ENCODE results near the gene DOK6. TPM values are rescaled to one million over a fixed set of nuclear protein-coding genes. Genes with fewer than 3 reads are reported as not detected.

The DOK6 gene
- total RNA-seq, 2 experiments from 2014 or later, result not detected

GRCh38 chr18:69597561-69597960 is 196.9 kb downstream of the DOK6 start:
- Histone ChIP-seq H3K4me3 (ENCODE audit: low read depth, low read length, poor library complexity, severe bottlenecking) (no peak overlapping the region), H3K36me3 (ENCODE audit: insufficient read depth, low read length) (no peaks in the 10 kb centered on the region), H4K20me1 (ENCODE audit: insufficient read depth, low read length) (no peaks in the 10 kb centered on the region), H3K27ac (ENCODE audit: low read depth, low read length, poor library complexity, severe bottlenecking) (no peak overlapping the region), H3K4me2 (ENCODE audit: low read length) (no peak overlapping the region), H3K79me2 (ENCODE audit: insufficient read depth, low read depth, low read length) (no peaks in the 10 kb centered on the region), H3K9me3 (ENCODE audit: low read length) (no peaks in the 10 kb centered on the region), H3K4me1 (ENCODE audit: insufficient read depth, low read length, poor library complexity, severe bottlenecking) (no peaks in the 10 kb centered on the region), H2AFZ (ENCODE audit: low read length) (no peak overlapping the region), H3K9me2 (ENCODE audit: insufficient read depth, low read length) (no peaks in the 10 kb centered on the region)
- TF ChIP-seq CTCF (conservative IDR thresholded peaks at IDR 0.05; ENCODE audit: low read length) (no peak), EZH2phosphoT487 (IDR thresholded peaks at IDR 0.05; ENCODE audit: borderline replicate concordance, low read depth, low read length) (no peak)
- no peak for DNase-seq (ENCODE audit: low spot score)
- no TSS peak for BruUV-seq (replicated peaks)
- intact Hi-C loops (cut with micrococcal nuclease; ENCODE audit: unreplicated experiment), result no loop called here
- POLR2A ChIA-PET, result no interaction called here
- CTCF ChIA-PET (ENCODE audit: unreplicated experiment), result no interaction called here

- H3K36me3 ChIP-seq (ENCODE audit: insufficient read depth, low read length), result no peaks in the 10 kb centered on the region
- DNase-seq (ENCODE audit: low spot score), result no peak
- no peak overlapping the region for H3K4me3 ChIP-seq (ENCODE audit: low read depth, low read length, poor library complexity, severe bottlenecking)
- TF ChIP-seq EZH2phosphoT487 (IDR thresholded peaks at IDR 0.05; ENCODE audit: borderline replicate concordance, low read depth, low read length) (no peak), CTCF (conservative IDR thresholded peaks at IDR 0.05; ENCODE audit: low read length) (no peak)
- intact Hi-C loops (cut with micrococcal nuclease; ENCODE audit: unreplicated experiment), result no loop called here
- H3K79me2 ChIP-seq (ENCODE audit: insufficient read depth, low read depth, low read length), result no peaks in the 10 kb centered on the region
- H3K9me2 ChIP-seq (ENCODE audit: insufficient read depth, low read length), result no peaks in the 10 kb centered on the region
- H3K4me2 ChIP-seq (ENCODE audit: low read length), result no peak overlapping the region
- H2AFZ ChIP-seq (ENCODE audit: low read length), result no peak overlapping the region
- no TSS peak for BruUV-seq (replicated peaks)
- H4K20me1 ChIP-seq (ENCODE audit: insufficient read depth, low read length), result no peaks in the 10 kb centered on the region
- H3K27ac ChIP-seq (ENCODE audit: low read depth, low read length, poor library complexity, severe bottlenecking), result no peak overlapping the region
- no peaks in the 10 kb centered on the region for H3K9me3 ChIP-seq (ENCODE audit: low read length)
- no peaks in the 10 kb centered on the region for H3K4me1 ChIP-seq (ENCODE audit: insufficient read depth, low read length, poor library complexity, severe bottlenecking)
- ChIA-PET CTCF (ENCODE audit: unreplicated experiment) (no interaction called here), POLR2A (no interaction called here)
These were observed 198.7 kb downstream of the DOK6 start for GRCh38 chr18:69599377-69599776.

- Histone ChIP-seq H3K4me2 (ENCODE audit: low read length) (no peak overlapping the region), H3K79me2 (ENCODE audit: insufficient read depth, low read depth, low read length) (no peaks in the 10 kb centered on the region), H2AFZ (ENCODE audit: low read length) (no peak overlapping the region), H3K4me1 (ENCODE audit: insufficient read depth, low read length, poor library complexity, severe bottlenecking) (no peaks in the 10 kb centered on the region), H4K20me1 (ENCODE audit: insufficient read depth, low read length) (no peaks in the 10 kb centered on the region), H3K4me3 (ENCODE audit: low read depth, low read length, poor library complexity, severe bottlenecking) (no peak overlapping the region), H3K9me2 (ENCODE audit: insufficient read depth, low read length) (no peaks in the 10 kb centered on the region), H3K27ac (ENCODE audit: low read depth, low read length, poor library complexity, severe bottlenecking) (no peak overlapping the region), H3K9me3 (ENCODE audit: low read length) (no peaks in the 10 kb centered on the region), H3K36me3 (ENCODE audit: insufficient read depth, low read length) (no peaks in the 10 kb centered on the region)
- CTCF ChIA-PET (ENCODE audit: unreplicated experiment), result no interaction called here
- DNase-seq (ENCODE audit: low spot score), result no peak
- TF ChIP-seq EZH2phosphoT487 (IDR thresholded peaks at IDR 0.05; ENCODE audit: borderline replicate concordance, low read depth, low read length), result no peak
- TF ChIP-seq CTCF (conservative IDR thresholded peaks at IDR 0.05; ENCODE audit: low read length), result no peak
- POLR2A ChIA-PET, result interaction anchor here (0.6 kb wide), 1 partner anchor 401 kb away, joined by 3 read pairs; no protein-coding TSS in a partner anchor
- intact Hi-C loops (cut with micrococcal nuclease; ENCODE audit: unreplicated experiment), result no loop called here
- BruUV-seq (replicated peaks), result no TSS peak
These were observed 211.6 kb downstream of the DOK6 start for GRCh38 chr18:69612242-69612641.
